T-helper 1 cell (primary cell): ENCODE measurements around the gene RUNX2.

ENCODE experiments used
- DNase-seq, 5 donors: peaks; one replicate each; pipeline ENCODE4 v3.0.0-alpha.2; 2012 to 2020

The RUNX2 gene

GRCh38 chr6:45415788-45416518 is 87.8 kb downstream of the RUNX2 start:
- DNase-seq = no peak

GRCh38 chr6:45416700-45417099 is 88.6 kb downstream of the RUNX2 start:
- no peak for DNase-seq

GRCh38 chr6:45417436-45417835 is 89.3 kb downstream of the RUNX2 start:
- DNase-seq = no peak

- DNase-seq = peak in 4 of 5 donors; percentile 35 to 65 (median 38)
These were observed 91.5 kb downstream of the RUNX2 start for GRCh38 chr6:45419571-45420082.

- DNase-seq = peak; percentile 26 to 60 (median 50)
These were observed 92.2 kb downstream of the RUNX2 start for GRCh38 chr6:45420083-45420908.

GRCh38 chr6:45420909-45421708 is 93.0 kb downstream of the RUNX2 start:
- no peak for DNase-seq

GRCh38 chr6:45421709-45422502 is 93.8 kb downstream of the RUNX2 start:
- peak in 4 of 5 donors; percentile 25 to 65 (median 46) for DNase-seq

GRCh38 chr6:45422503-45423110 is 94.5 kb downstream of the RUNX2 start:
- peak; percentile 35 to 82 (median 51) for DNase-seq

GRCh38 chr6:45423111-45423823 is 95.1 kb downstream of the RUNX2 start:
- peak in 2 of 5 donors; percentile 22 to 27 for DNase-seq

- peak in 2 of 5 donors; percentile 4 to 40 for DNase-seq
These were observed 95.8 kb downstream of the RUNX2 start for GRCh38 chr6:45423824-45424450.

- DNase-seq = no peak
These were observed 96.3 kb downstream of the RUNX2 start for GRCh38 chr6:45424451-45424861.

- DNase-seq = no peak
These were observed 98.1 kb downstream of the RUNX2 start for GRCh38 chr6:45426251-45426650.

GRCh38 chr6:45427726-45428125 is 99.6 kb downstream of the RUNX2 start:
- no peak for DNase-seq

GRCh38 chr6:45428727-45429126 is 100.6 kb downstream of the RUNX2 start:
- no peak for DNase-seq

GRCh38 chr6:45430590-45431202 is 102.6 kb downstream of the RUNX2 start:
- no peak for DNase-seq

- DNase-seq = peak in 1 of 5 donors; percentile 33
These were observed 103.4 kb downstream of the RUNX2 start for GRCh38 chr6:45431317-45432065.

GRCh38 chr6:45432977-45433376 is 104.8 kb downstream of the RUNX2 start:
- no peak for DNase-seq

GRCh38 chr6:45433533-45434380 is 105.6 kb downstream of the RUNX2 start:
- DNase-seq = no peak
